Adrenal gland (tissue), 5 donors: Measurements from ENCODE around the gene CYB5D1.

Experiments used
- POLR2A ChIP-seq, 2 donors: fragments of 450-650 bp; IDR thresholded peaks; one replicate each; pipeline ENCODE4 v1.6.1; 2017; ENCODE audit warnings: antibody characterized with exemption in 2 of 2, mild to moderate bottlenecking in 2 of 2, moderate library complexity in 1 of 2
- TF ChIP-seq, protein P1 (sequence below), 6 experiments: fragments of 450-650 bp in 4 of 6; fragments of 200-600 bp in 2 of 6; sonication (generic) in 1 of 6; IDR thresholded peaks; 1 replicate in 5 of 6; 2 replicates in 1 of 6; pipeline versions ENCODE4 v1.5.1 to v1.8.0; 2016 to 2021; ENCODE audit warnings: antibody characterized with exemption in 6 of 6, mild to moderate bottlenecking in 2 of 6, moderate library complexity in 1 of 6
- donor health status: DM: no; HTN: no; CAD: no.

DNA sequence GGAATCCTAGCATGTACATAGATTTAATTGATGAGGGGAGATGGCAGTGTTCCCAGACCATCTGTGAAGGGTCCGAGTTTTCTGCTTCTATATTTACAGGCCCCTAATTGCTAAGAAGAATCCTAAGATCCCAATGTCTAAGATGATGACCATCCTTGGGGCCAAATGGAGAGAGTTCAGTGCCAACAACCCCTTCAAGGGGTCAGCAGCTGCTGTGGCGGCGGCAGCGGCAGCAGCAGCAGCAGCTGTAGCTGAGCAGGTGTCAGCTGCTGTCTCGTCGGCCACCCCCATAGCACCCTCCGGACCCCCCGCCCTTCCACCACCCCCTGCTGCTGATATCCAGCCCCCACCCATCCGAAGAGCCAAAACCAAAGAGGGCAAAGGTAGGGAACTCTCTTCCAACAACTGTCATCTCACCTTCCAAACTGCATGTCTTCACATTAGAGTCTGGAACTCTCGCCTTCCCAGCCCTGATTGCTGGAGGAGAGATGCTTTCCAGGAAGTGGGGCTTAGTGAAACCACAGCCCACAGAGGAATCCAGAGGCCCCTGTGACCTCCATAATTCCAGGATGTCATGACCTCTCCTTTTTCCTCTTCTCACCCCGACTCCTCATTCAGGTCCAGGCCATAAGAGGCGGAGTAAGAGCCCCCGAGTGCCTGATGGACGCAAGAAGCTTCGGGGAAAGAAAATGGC lies 35.5 kb downstream of the CYB5D1 start:
- TF ChIP-seq, protein P1, sequence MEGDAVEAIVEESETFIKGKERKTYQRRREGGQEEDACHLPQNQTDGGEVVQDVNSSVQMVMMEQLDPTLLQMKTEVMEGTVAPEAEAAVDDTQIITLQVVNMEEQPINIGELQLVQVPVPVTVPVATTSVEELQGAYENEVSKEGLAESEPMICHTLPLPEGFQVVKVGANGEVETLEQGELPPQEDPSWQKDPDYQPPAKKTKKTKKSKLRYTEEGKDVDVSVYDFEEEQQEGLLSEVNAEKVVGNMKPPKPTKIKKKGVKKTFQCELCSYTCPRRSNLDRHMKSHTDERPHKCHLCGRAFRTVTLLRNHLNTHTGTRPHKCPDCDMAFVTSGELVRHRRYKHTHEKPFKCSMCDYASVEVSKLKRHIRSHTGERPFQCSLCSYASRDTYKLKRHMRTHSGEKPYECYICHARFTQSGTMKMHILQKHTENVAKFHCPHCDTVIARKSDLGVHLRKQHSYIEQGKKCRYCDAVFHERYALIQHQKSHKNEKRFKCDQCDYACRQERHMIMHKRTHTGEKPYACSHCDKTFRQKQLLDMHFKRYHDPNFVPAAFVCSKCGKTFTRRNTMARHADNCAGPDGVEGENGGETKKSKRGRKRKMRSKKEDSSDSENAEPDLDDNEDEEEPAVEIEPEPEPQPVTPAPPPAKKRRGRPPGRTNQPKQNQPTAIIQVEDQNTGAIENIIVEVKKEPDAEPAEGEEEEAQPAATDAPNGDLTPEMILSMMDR (IDR thresholded peaks at IDR 0.05) = no peak
- TF ChIP-seq POLR2A (IDR thresholded peaks at IDR 0.05) = no peak
